Small intestine (tissue), 7 donors: Measurements from ENCODE around the gene CYP4F22. TPM values are rescaled to one million over a fixed set of nuclear protein-coding genes. Genes with fewer than 3 reads are reported as not detected.
A peak's percentile ranks its signal among the peaks of the same experiment; 100 is the strongest.
"Not testable (repeated sequence)": the region's sequence is repeated elsewhere in the genome, so short reads cannot be mapped to it uniquely, and the experiment has no call there.

Experiments used
- DNase-seq, 2 donors: peaks; one replicate each; pipeline versions ENCODE4 v3.0.0 to v3.0.0-alpha.2; 2013
- FAIRE-seq: peaks from 2 replicates; lab custom pipeline; 2012; peaks lifted over from hg19 to GRCh38; lab: Jason Lieb, UNC
- H3K27ac ChIP-seq, 3 donors: one replicate each; pipeline ENCODE4 v1.5.1; 2013; ENCODE audit warnings: low read length in 2 of 3, mild to moderate bottlenecking in 2 of 3, control low read depth in 1 of 3, inconsistent platforms in 1 of 3, low read depth in 1 of 3, moderate library complexity in 1 of 3
- H3K27me3 ChIP-seq, 3 donors: one replicate each; pipeline ENCODE4 v1.6.1; 2013; ENCODE audit warnings: low read length in 3 of 3, inconsistent platforms in 1 of 3; ENCODE audit not compliant: control insufficient read depth in 3 of 3, insufficient read depth in 3 of 3
- H3K36me3 ChIP-seq, 3 donors: one replicate each; pipeline ENCODE4 v1.6.1; 2013; ENCODE audit warnings: low read length in 3 of 3, inconsistent platforms in 1 of 3, low read depth in 1 of 3, mild to moderate bottlenecking in 1 of 3, moderate library complexity in 1 of 3; ENCODE audit not compliant: control insufficient read depth in 3 of 3, insufficient read depth in 2 of 3
- H3K4me1 ChIP-seq, 3 donors: one replicate each; pipeline ENCODE4 v1.6.1; 2013; ENCODE audit warnings: low read length in 2 of 3, inconsistent platforms in 1 of 3, low read depth in 1 of 3, mild to moderate bottlenecking in 1 of 3, moderate library complexity in 1 of 3; ENCODE audit not compliant: control insufficient read depth in 3 of 3, insufficient read depth in 2 of 3
- H3K4me3 ChIP-seq, 3 donors: one replicate each; pipeline ENCODE4 v1.5.1; 2013; ENCODE audit warnings: low read length in 3 of 3, control low read depth in 1 of 3, inconsistent platforms in 1 of 3, low read depth in 1 of 3, mild to moderate bottlenecking in 1 of 3, moderate library complexity in 1 of 3
- H3K9me3 ChIP-seq, 2 donors: one replicate each; pipeline ENCODE4 v1.6.1; 2013; ENCODE audit warnings: low read depth in 1 of 2, low read length in 1 of 2; ENCODE audit not compliant: control insufficient read depth in 2 of 2, insufficient read depth in 1 of 2
- WGBS, 3 donors: extraction: QIAGEN DNeasy Blood & Tissue Kit; methylation state at CpG; one replicate each; pipeline ENCODE4 v1.1.7; 2013; 5-methylcytosine and 5-hydroxymethylcytosine counted together
- polyA plus RNA-seq, 4 donors: library from polyadenylated mRNA; stranded (reverse) in 3 of 4; unstranded in 1 of 4; fragments of 200-250 nt in 3 of 4; fragments of 120-200 nt in 1 of 4; gene quantifications; one replicate each; pipeline versions ENCODE4 v1.2.1 to v1.2.3, GENCODE V29; 2013
- donor health status: healthy with polysubstance abuse.
- donor health status: control.
- donor health status: control.
- donor health status: Bipolar disorder and iron deficiency.
- donor health status: healthy.

The CYP4F22 gene
- polyA plus RNA-seq, 4 donors = 0.09 to 0.15 TPM; not detected in 2

GRCh38 chr19:15501596-15501995, 6.7 kb upstream of the CYP4F22 start:
- DNase-seq (no peak), FAIRE-seq (no peak)
- Histone ChIP-seq H3K36me3 (no peaks in the 10 kb centered on the region), H3K27me3 (peaks cover 0 to 2% (median 0%) of the 10 kb centered on the region in 3 donors), H3K27ac (no peak overlapping the region), H3K4me3 (no peak overlapping the region), H3K4me1 (no peaks in the 10 kb centered on the region), H3K9me3 (no peaks in the 10 kb centered on the region)
- 47 to 68% (median 52%) methylated on average over 1 of the region's 1 CpG for WGBS, 3 donors

- Histone ChIP-seq H3K4me1 (no peaks in the 10 kb centered on the region), H3K4me3 (no peak overlapping the region), H3K27me3 (peaks cover 0 to 5% (median 0%) of the 10 kb centered on the region in 3 donors), H3K27ac (no peak overlapping the region), H3K36me3 (no peaks in the 10 kb centered on the region), H3K9me3 (no peaks in the 10 kb centered on the region)
- no peak for DNase-seq
- 44 to 60% (median 49%) methylated on average over 1 of the region's 1 CpG for WGBS, 3 donors
- no peak for FAIRE-seq
Observed at GRCh38 chr19:15502264-15502663, 6.1 kb upstream of the CYP4F22 start.

- DNase-seq (no peak), FAIRE-seq (no peak)
- WGBS, 3 donors = 44 to 67% (median 49%) methylated on average over 5 of the region's 5 CpGs
- Histone ChIP-seq H3K9me3 (no peaks in the 10 kb centered on the region), H3K36me3 (no peaks in the 10 kb centered on the region), H3K27ac (no peak overlapping the region), H3K4me1 (no peaks in the 10 kb centered on the region), H3K27me3 (peaks cover 3 to 27% (median 9%) of the 10 kb centered on the region in 3 donors), H3K4me3 (no peak overlapping the region)
Observed at GRCh38 chr19:15506074-15506571, 2.2 kb upstream of the CYP4F22 start.

- Histone ChIP-seq H3K4me3 (no peak overlapping the region), H3K9me3 (no peaks in the 10 kb centered on the region), H3K27me3 (peaks cover 6 to 27% (median 9%) of the 10 kb centered on the region in 3 donors), H3K36me3 (no peaks in the 10 kb centered on the region), H3K4me1 (no peaks in the 10 kb centered on the region), H3K27ac (no peak overlapping the region)
- WGBS, 3 donors = 54 to 65% (median 63%) methylated on average over 14 of the region's 14 CpGs
- DNase-seq = no peak
- no peak for FAIRE-seq
Observed at GRCh38 chr19:15507068-15508034, 974 bp upstream of the CYP4F22 start.

- DNase-seq (no peak), FAIRE-seq (no peak)
- 78 to 88% (median 83%) methylated on average over 19 of the region's 19 CpGs for WGBS, 3 donors
- Histone ChIP-seq H3K27ac (no peak overlapping the region), H3K9me3 (no peaks in the 10 kb centered on the region), H3K4me3 (no peak overlapping the region), H3K27me3 (peaks cover 6 to 25% (median 9%) of the 10 kb centered on the region in 3 donors), H3K4me1 (no peaks in the 10 kb centered on the region), H3K36me3 (no peaks in the 10 kb centered on the region)
Observed at GRCh38 chr19:15511671-15512424, 3.5 kb downstream of the CYP4F22 start.

- H3K4me3 ChIP-seq, DNase-seq, H3K9me3 ChIP-seq, FAIRE-seq, H3K27me3 ChIP-seq, H3K36me3 ChIP-seq, H3K4me1 ChIP-seq: not testable (repeated sequence)
- H3K27ac ChIP-seq = peak overlapping the region in 1 of 3 donors; percentile 90
- WGBS, 3 donors = 87 to 91% (median 89%) methylated on average over 9 of the region's 9 CpGs
Observed at GRCh38 chr19:15515227-15515625, 6.9 kb downstream of the CYP4F22 start.

- Histone ChIP-seq H3K36me3 (no peaks in the 10 kb centered on the region), H3K4me3 (no peak overlapping the region), H3K4me1 (no peaks in the 10 kb centered on the region), H3K27ac (no peak overlapping the region), H3K27me3 (peaks cover 0 to 3% (median 0%) of the 10 kb centered on the region in 3 donors), H3K9me3 (no peaks in the 10 kb centered on the region)
- DNase-seq = no peak
- no peak for FAIRE-seq
- 90 to 96% (median 94%) methylated on average over 3 of the region's 3 CpGs for WGBS, 3 donors
Observed at GRCh38 chr19:15516363-15516762, 8.0 kb downstream of the CYP4F22 start.

- 85 to 95% (median 86%) methylated on average over 1 of the region's 1 CpG for WGBS, 3 donors
- FAIRE-seq = no peak
- no peaks in the 10 kb centered on the region for H3K27me3 ChIP-seq
- H3K4me1 ChIP-seq = no peaks in the 10 kb centered on the region
- H3K27ac ChIP-seq = no peak overlapping the region
- H3K4me3 ChIP-seq = no peak overlapping the region
- H3K9me3 ChIP-seq = no peaks in the 10 kb centered on the region
- H3K36me3 ChIP-seq = no peaks in the 10 kb centered on the region
- DNase-seq = no peak
Observed at GRCh38 chr19:15517778-15518177, 9.5 kb downstream of the CYP4F22 start.
